GM19463 (cell line): Measurements from ENCODE around the gene LRRN1.
A peak's percentile ranks its signal among the peaks of the same experiment; 100 is the strongest.

ENCODE experiments used
- ATAC-seq: cut with Tn5 transposase; IDR thresholded peaks from one replicate; pipeline ENCODE4 v1.9.1; 2021; ENCODE audit warnings: mild to moderate bottlenecking, moderate library complexity; ENCODE audit not compliant: unreplicated experiment

The LRRN1 gene

DNA sequence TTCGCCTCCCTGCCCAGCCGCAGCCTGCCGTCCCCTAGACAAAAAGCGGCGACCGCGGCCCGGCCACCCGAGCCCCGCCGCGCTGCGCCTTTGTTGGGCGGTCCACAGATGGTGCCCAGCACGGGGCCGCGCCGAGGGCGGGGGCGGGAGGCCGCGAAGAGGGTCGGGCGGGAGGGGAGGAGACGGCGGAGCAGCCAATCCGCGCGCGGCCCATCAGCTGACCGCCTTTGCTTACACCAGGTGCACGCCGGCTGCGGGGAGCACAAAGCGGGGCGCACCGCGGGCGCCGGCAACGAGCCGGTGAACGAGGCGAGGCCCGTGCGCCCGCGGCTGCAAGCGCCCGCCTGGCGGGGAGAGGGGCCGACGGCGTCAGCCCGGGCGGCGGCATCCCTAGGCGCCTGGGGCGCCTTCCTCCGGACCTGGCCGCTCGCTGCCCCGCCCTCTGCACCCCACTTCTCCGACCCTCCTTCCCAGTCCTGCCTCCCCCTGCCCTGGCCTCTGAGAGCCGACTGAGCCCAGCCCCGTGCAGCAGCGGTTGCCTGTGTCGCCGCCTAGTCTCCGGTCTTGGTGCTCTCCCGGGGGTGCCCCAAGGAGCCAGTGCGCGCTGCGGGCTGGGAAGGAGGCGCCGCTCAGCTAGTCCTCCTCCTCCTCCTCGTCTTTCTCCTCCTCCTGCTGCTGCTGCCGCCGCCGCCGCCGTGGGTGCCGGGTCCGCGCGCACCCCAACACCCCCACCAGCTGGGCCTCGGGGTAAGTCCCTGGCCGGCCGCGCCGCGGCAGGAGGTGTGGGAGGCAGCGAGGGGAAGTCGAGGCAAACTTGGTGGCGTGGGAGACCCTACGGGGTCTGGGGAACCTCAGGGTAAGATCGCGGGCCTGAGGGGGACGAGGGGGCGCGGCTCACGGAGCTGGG, at the start of gene LRRN1:
Gene LRRN1 (plus strand): TSS at position 259 of the 907 bp plus-strand sequence. CDS start 45,211 bp downstream, outside the sequence.
- peak; percentile 41 for ATAC-seq

- no peak for ATAC-seq
These were observed 45.8 kb upstream of the LRRN1 start for GRCh38 chr3:3753416-3753815.

- ATAC-seq, result no peak
These were observed 33.6 kb upstream of the LRRN1 start for GRCh38 chr3:3765661-3766060.

GRCh38 chr3:3766140-3766539, 33.1 kb upstream of the LRRN1 start:
- no peak for ATAC-seq

- ATAC-seq, result no peak
These were observed 28.1 kb upstream of the LRRN1 start for GRCh38 chr3:3771094-3771493.

DNA sequence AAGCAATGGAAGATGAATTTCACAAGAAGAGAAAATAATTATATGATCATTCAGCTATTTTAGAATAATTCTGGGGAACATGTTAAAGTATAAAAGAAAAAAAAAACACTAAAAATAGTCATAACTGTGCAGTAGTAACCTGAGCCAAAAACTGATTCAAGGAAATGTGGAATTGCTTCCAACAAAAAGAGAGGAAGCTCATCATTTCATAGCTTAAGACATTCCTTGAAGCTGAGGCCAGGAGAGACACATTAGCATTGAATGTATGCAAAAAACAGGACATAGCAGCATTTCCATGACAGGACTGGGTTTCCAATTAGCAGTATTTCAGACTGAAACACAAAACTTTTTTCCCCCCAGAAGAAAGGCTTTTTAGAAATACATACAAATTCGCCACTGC, 27.7 kb upstream of the LRRN1 start:
- ATAC-seq, result no peak

DNA sequence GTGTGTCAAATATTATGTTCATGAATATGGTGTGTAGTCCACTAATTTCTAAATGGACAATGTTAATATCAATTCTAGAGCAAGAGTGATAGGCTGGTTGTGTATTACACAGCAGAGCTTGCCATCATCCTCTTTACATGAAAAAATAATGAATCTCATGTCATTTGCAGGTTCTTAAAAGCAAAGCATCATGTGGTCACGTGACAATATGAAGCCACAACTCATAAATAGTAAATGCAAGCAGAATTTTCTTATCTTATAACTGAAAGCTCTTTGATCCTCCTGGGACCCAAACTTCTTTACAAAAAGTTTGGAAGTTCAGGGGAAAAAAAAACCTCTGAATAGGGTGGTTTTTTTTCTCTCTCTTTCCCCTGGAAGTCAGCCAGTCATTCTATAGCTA, 26.9 kb upstream of the LRRN1 start:
- ATAC-seq, result no peak

DNA sequence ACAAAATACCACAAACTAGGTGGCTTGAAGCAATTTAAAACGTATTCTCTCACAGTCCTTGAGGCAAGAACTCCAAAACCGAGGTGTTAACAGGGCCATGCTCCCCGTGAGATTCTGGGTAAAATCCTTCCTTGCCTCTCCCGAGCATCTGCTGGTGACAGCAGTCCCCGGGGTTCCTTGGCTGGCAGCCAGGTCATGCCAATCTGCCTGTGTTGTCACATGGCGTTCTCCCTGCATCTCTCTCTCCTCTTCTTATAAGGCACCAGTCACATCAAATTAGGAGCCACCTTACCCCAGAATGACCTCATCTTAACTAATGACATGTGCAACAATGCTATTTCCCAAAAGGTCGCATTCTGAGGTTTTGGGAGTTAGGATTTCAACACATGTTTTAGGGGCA, 26.3 kb upstream of the LRRN1 start:
- no peak for ATAC-seq

DNA sequence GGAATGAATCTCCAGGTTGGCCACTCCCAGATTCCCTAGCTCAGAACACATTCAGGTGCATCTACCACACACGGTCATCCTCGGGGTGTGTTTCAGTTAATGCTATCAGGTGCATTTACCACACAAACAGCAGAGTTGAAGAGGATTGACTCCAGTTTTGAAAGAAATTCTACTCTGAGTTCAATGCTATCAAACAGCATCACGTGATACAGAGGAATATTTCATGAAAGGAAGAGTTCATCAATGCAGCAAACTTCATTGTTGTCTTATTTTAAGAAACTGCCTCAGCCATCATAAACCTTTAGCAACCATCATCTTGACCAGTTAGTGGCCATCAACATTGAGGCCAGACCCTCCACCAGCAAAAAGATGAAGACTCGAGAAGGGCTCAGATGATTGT, 22.6 kb upstream of the LRRN1 start:
- ATAC-seq, result no peak

DNA sequence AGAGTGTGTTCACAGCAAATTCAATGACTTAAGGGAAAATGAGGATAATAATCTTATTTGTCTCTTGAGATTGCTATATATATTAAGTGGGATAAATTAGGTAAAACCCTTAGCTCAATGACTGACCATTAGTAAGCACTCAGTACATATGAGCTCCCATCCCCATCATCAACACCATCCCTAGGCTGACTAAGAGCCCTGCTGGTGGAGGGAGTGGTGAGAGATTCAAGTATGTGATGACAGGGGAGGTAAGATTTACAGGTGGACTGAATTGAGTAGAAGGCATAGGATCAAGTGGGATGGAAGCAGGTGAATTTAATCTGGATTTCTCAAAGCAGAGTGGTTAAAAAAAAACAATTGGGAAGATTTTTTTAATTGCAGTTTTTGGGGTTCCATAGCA, 21.0 kb upstream of the LRRN1 start:
- ATAC-seq, result no peak

- no peak for ATAC-seq
These were observed 20.5 kb upstream of the LRRN1 start for GRCh38 chr3:3778641-3779270.

DNA sequence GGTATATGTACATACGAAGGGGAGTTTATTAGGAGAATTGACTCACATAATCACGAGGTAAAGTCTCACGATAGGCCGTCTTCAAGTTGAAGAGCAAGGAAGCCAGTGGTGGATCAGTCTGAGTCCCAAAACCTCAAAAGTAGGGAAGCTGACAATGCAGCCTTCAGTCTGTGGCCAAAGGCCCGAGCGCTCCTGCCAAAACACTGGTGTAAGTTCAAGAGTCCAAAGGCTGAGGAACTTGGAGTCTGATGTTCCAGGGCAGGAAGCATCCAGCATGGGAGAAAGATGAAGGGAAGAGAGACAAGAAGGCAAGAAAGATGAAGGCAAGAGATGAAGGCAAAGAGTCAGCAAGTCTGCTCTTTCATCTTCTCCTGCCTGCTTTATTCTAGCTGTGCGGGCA, 16.8 kb upstream of the LRRN1 start:
- ATAC-seq, result no peak

DNA sequence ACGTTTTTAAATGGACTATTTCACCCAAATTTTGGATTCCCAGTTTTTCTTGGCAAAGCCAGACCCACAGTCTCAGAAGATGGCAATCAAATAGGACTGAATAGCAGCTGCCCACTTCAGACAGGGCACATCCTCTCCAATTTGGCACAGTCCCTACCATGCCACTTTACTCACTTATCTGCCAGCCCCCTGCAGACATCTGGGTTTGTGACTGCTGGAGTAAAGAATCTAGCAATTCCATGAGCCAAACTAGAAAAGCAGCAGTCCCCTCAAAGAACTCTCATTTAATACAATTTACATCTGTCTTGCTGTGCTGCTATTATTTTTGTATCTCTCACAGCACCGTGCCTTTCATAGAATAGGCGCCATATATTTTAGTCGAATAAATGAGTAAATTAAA, 16.0 kb upstream of the LRRN1 start:
- ATAC-seq, result no peak

GRCh38 chr3:3783696-3784095, 15.5 kb upstream of the LRRN1 start:
- ATAC-seq, result no peak

DNA sequence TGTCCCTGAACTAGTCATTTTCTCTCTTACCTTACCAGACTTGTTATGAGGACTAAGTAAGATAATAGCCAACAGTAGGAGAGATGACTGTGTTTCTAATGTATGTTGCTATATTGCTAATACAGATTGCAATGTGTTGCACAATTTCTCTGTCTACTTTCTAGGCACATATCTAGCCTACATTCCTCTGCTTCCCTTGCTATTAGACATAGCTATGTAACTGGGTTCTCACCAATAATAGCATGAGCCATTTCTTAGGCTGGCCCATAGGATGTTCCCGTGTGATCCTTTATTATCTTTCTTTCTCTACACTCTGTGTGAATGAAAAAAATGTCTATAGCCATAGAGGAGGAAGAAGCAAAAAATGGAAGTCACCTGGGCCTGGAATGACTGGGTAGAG, 6.8 kb upstream of the LRRN1 start:
- ATAC-seq, result no peak

DNA sequence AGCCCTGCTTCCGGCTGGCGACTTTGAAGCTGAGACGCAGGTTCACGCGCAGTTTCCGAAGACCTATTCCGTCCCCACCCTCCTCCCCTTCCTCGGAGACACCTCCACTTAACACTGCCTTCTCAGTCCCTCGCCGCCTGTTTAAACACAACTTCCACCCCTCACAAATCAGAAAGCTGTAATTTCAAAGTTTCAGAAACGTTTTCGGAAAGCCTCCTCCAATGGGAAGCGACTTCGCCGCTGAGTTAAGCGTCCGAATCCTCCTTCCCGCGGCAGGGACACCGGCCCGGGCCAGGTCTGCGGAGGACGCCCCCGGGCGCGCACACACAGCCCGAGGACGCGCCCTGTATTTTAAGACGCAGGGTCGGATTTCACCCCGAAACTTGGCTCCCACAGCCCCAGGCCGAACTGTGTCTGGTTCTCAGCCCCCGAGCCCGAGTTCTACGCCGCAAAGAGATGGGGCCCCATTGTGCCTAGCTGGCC, 559 bp upstream of the LRRN1 start:
- peak; percentile 26 for ATAC-seq

GRCh38 chr3:3800080-3800455, 837 bp downstream of the LRRN1 start:
- ATAC-seq, result no peak

GRCh38 chr3:3800685-3801493, 1.7 kb downstream of the LRRN1 start:
- no peak for ATAC-seq

DNA sequence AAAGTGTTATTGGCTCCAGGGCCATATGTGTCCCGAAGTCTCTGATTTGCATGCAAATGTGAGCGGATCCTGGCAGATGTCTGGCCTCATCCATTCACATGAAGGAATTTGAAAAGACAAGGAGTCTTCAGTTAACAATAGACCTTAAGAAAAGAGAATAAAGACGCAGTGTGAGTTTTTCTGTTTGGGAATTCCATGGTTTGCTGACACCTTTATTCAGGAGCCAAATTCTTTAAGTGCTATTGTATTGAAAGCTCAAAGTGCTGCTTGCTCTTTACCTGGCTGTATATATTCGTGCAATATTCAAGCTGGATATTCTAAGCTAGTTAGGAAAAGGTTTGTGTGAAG, 2.2 kb downstream of the LRRN1 start:
- ATAC-seq, result no peak

DNA sequence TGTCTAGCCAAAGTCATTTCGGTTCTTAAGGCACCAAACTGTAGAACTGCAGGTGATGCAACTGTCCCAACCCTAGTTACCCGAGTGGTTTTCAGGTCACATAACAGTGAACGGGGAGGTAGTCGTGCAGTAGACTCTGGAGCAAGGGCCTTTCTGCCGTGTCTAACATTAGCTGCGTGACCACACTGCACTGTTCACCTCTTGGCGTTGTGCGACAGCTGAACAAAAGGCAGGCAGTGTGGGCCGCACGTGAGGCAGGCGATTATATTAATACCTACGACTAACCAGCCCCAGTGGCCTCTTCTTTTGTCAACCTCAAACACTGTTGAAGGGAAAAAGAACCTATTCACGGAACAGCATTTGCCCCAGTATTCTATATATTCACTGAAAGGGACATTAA, 2.8 kb downstream of the LRRN1 start:
- no peak for ATAC-seq

GRCh38 chr3:3804560-3804959, 5.3 kb downstream of the LRRN1 start:
- ATAC-seq, result no peak

DNA sequence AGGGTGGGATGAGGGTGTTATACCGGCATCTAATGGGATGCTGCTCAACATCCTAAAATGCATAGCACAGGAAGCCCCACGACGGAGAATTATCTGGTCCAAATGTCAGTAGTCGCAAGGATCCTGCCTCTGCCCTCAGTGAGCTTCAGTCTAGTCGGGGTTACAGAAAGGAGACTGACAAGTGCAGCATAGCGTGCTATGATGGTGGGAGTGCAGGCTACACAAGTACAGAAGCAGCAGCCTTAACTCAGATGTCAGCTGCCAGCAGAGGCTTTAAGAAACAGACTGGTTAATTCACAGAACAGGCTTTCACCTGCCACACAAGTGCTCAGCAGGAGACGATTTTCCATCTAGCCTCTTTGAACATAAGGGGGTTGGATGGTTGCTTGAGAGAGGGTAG, 6.9 kb downstream of the LRRN1 start:
- ATAC-seq, result no peak
